Epithelial cell of umbilical artery (primary cell): Measurements from ENCODE around the gene PDILT. TPM values are rescaled to one million over a fixed set of nuclear protein-coding genes. Genes with fewer than 3 reads are reported as not detected.

Source experiments
- total RNA-seq: library from RNA; depleted of rRNA; stranded (reverse); fragments of >200 nt; gene quantifications from 2 replicates; pipeline ENCODE4 v1.2.3, GENCODE V29; 2014

Gene PDILT, protein sequence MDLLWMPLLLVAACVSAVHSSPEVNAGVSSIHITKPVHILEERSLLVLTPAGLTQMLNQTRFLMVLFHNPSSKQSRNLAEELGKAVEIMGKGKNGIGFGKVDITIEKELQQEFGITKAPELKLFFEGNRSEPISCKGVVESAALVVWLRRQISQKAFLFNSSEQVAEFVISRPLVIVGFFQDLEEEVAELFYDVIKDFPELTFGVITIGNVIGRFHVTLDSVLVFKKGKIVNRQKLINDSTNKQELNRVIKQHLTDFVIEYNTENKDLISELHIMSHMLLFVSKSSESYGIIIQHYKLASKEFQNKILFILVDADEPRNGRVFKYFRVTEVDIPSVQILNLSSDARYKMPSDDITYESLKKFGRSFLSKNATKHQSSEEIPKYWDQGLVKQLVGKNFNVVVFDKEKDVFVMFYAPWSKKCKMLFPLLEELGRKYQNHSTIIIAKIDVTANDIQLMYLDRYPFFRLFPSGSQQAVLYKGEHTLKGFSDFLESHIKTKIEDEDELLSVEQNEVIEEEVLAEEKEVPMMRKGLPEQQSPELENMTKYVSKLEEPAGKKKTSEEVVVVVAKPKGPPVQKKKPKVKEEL
- not detected in 2 replicates for total RNA-seq

DNA sequence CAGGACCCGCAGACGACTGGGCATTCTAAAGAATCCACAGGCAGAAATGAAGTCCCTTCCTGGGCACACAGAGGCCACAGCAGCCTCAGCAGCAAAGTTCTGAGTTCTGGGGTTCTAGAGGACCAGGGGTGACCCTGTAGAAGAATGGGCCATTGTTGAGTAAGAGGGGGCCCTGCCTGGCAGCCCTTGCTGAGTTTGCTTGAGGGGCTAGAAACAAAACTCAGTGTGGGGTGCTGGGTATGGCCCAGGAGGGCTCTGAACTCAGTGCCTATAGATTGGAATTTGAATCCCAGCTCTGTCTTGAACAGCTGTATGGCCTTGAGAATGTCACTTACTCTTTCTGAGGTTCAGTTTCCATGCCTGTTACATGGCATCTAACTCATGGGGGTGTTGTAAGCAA, at the start of gene PDILT:
Gene PDILT (minus strand): TSS at position 101 of the 400 bp plus-strand sequence. CDS start 5,437 bp downstream, outside the sequence.

DNA sequence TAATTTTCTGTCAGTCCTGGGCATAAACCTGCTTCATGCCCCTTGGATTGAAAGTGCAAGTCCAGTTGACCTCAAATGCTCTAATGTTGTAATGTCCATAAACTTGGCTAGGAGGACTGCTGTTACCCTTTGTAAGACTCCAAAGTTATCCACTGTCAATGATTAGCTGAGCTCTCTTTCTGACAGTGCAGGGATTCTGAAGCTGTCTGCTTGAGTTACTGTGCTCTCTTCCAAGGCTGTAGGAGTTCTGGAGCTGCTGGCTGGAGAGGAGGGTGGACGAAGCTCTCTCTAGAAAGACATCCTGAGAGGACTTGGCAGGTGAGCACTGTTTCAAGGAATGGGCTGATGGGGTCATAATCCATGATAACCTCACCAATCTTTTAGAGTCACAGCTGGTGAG, 46.8 kb upstream of the PDILT start, which contains the start of gene ACSM2A:
Gene ACSM2A (plus strand): TSS at position 158 of the 400 bp plus-strand sequence. CDS start 8,594 bp downstream, outside the sequence.

DNA sequence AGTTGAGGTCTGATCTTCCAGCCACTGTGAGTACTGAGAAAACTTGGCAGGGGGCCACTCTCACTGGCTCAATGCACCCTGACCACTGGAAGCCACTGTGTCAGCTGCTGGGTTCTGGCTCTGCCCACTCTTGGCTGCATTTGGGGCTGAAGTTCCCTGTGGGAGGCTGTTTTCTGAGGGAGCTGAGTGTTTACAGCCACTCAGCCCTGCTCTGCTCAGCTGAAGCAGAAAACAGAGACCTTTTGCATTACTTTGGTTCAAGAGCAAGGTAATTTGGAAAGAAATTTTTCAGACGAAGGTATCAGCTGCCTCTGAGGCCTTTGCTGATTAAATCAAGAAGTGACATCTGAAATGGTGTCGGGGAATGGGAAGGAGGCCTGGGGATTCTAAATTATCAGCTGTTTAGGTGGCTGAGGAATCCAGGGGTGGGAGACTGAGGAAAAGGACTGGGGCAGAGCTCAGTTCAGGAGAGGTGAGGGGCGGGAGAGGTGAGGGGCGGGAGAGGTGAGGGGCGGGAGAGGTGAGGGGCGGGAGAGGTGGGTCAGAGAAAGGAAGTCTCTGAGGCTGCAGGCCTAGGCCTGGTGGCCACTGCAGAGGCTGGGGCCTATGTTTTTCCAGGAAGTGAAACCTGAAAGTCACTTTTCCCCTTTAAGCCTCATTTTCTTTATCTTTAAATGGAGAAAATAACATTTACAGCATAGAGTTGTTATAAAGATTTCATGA, 5.0 kb upstream of the PDILT start, which contains the start of gene ACSM5:
Gene ACSM5 (plus strand): TSS at position 137 of the 723 bp plus-strand sequence. CDS start 1,951 bp downstream, outside the sequence.

DNA sequence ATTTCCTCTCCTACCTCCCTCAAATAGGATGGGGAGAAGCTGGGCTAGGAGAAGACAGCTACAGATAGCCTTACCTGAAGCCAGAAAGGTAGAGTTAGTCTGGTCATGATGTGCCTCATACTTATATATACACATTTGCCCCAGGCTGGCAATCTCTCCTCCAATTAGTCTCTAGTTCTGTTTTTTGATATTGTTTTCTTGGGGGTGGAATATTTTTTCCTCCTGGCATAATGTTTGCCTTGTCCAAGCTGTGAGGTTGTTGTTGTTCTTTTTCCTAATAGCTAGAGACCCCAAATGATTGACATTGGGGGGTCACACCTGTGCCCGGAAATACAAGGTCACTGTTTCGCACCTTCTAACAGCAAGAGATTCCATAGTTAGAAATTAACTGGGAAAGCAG, 51.9 kb downstream of the PDILT start, which contains the start of gene UMOD:
Gene UMOD (minus strand): TSS at position 101 of the 400 bp plus-strand sequence. CDS start 1,978 bp downstream, outside the sequence.

DNA sequence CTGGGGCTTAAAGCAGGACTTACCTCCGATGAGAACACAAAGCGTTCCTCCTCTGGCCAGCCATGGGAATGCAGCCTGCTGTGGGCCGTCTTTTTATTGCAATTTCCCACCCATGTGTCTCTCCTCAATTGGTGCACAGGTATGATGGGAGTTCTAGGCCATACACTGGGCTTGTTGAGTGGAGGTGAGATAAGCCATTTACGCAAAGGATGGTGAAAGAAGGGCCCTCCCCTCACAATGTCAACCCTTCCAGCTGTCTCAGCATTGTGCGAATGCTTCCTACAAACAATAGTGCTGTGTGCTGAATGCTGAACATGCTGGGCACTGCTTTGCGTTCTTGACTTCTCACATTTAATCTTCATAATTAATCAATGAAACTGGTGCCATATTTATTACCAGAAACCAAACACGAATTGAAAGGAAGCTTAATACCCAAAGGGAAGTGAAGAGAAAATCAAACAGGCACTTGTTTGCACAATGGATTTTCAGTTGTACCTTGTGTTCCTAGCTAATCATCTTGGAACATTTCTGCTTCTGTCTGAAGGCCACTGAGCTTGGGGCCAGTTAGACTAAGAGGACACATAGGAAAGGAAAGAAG, 77.0 kb downstream of the PDILT start, which contains the start of gene GP2:
Gene GP2 (minus strand): TSS at position 70 of the 598 bp plus-strand sequence. CDS start 1,082 bp downstream, outside the sequence.

Other genes with a start within 250 kb of the PDILT start
- not detected in 2 replicates for gene GP2, start 77.2 kb downstream of the PDILT start, total RNA-seq
- not detected in 2 replicates for gene UMOD, start 52.0 kb downstream of the PDILT start, total RNA-seq
- not detected in 2 replicates for gene ACSM5, start 4.8 kb upstream of the PDILT start, total RNA-seq
- gene ACSM2A, start 46.8 kb upstream of the PDILT start, total RNA-seq = not detected in 2 replicates
- gene ACSM2B, start 171.6 kb upstream of the PDILT start, total RNA-seq = not detected in 2 replicates